ENCODE measurements around the gene IRF2BP1. TPM values are rescaled to one million over a fixed set of nuclear protein-coding genes. Genes with fewer than 3 reads are reported as not detected.

The IRF2BP1 gene
- polyA plus RNA-seq, 3 donors: 2.0 to 3.9 (median 2.1) TPM

GRCh38 chr19:45883881-45884681 is 1.9 kb downstream of the IRF2BP1 start:
- Histone ChIP-seq H2AFZ (ENCODE audit: insufficient read depth, low read depth, low read length, poor library complexity, severe bottlenecking) (no peak overlapping the region), H4K20me1 (ENCODE audit: insufficient read depth, low read length) (peaks cover 29% of the 10 kb centered on the region), H3K27ac (ENCODE audit: low read depth in 1 of 2, low read length in 2 of 2) (no peak overlapping the region), H3K4me2 (replicated peaks; ENCODE audit: extremely low read depth, low read length, poor library complexity, severe bottlenecking) (no peak overlapping the region), H3K4me3 (replicated peaks in 1 of 3; ENCODE audit: low read depth in 2 of 3, low read length in 3 of 3) (no peak overlapping the region), H3K9ac (ENCODE audit: insufficient read depth, low read length, poor library complexity, severe bottlenecking) (no peak overlapping the region), H3K79me2 (ENCODE audit: insufficient read depth, low read length) (peaks cover 13% of the 10 kb centered on the region), H3K4me1 (ENCODE audit: control insufficient read depth in 1 of 2, insufficient read depth in 2 of 2, low read length in 2 of 2) (peaks cover 30 to 42% of the 10 kb centered on the region in 2 donors), H3K36me3 (replicated peaks in 1 of 2; ENCODE audit: control insufficient read depth in 1 of 2, insufficient read depth in 2 of 2, low read length in 2 of 2) (no peaks in the 10 kb centered on the region), H3K27me3 (ENCODE audit: control insufficient read depth in 2 of 2, insufficient read depth in 2 of 2, low read length in 2 of 2) (peaks cover 0 to 23% of the 10 kb centered on the region in 2 donors), H3K9me3 (replicated peaks in 1 of 2; ENCODE audit: control insufficient read depth in 1 of 2, insufficient read depth in 1 of 2, low read length in 2 of 2) (no peaks in the 10 kb centered on the region)
- Mint-ChIP-seq H3K27me3 (ENCODE audit: low read depth in 3 of 3) (peaks cover 10 to 18% (median 14%) of the 10 kb centered on the region in 3 donors), H3K27ac (peak overlapping the region in 2 of 7 donors; percentile 53 to 68), H3K36me3 (no peaks in the 10 kb centered on the region), H3K9me3 (peaks cover 0 to 3% (median 0%) of the 10 kb centered on the region in 7 donors), H3K4me1 (peaks cover 19% of the 10 kb centered on the region), H3K4me3 (no peak overlapping the region)
- DNase-seq: no peak
- TF ChIP-seq CTCF (IDR thresholded peaks at IDR 0.05): no peak
- intact Hi-C loops (cut with micrococcal nuclease): loop anchor here (5.0 kb wide), 1 partner anchor 67 kb away; the partner anchor contains the start of gene RSPH6A (in 2 of the 2)
- 94% methylated on average over 55 of the region's 57 CpGs for WGBS (ENCODE audit: insufficient coverage)

GRCh38 chr19:45883586-45883880 is 2.4 kb downstream of the IRF2BP1 start:
- no peak overlapping the region for H3K27ac ChIP-seq (ENCODE audit: low read depth in 1 of 2, low read length in 2 of 2)
- no peaks in the 10 kb centered on the region for H3K36me3 Mint-ChIP-seq
- H3K9ac ChIP-seq (ENCODE audit: insufficient read depth, low read length, poor library complexity, severe bottlenecking): no peak overlapping the region
- H3K4me3 Mint-ChIP-seq: peak overlapping the region in 1 of 2 donors; percentile 31
- peaks cover 29% of the 10 kb centered on the region for H4K20me1 ChIP-seq (ENCODE audit: insufficient read depth, low read length)
- H3K27ac Mint-ChIP-seq: peak overlapping the region in 2 of 7 donors; percentile 53 to 68
- H3K27me3 Mint-ChIP-seq (ENCODE audit: low read depth in 3 of 3): peaks cover 16 to 23% (median 17%) of the 10 kb centered on the region in 3 donors
- no peak overlapping the region for H3K4me3 ChIP-seq (replicated peaks in 1 of 3; ENCODE audit: low read depth in 2 of 3, low read length in 3 of 3)
- intact Hi-C loops (cut with micrococcal nuclease): loop anchor here (5.0 kb wide), 1 partner anchor 66 kb away; the partner anchor contains the start of gene RSPH6A (in 2 of the 2)
- H3K4me2 ChIP-seq (replicated peaks; ENCODE audit: extremely low read depth, low read length, poor library complexity, severe bottlenecking): no peak overlapping the region
- H3K27me3 ChIP-seq (ENCODE audit: control insufficient read depth in 2 of 2, insufficient read depth in 2 of 2, low read length in 2 of 2): peaks cover 0 to 29% of the 10 kb centered on the region in 2 donors
- no peak overlapping the region for H2AFZ ChIP-seq (ENCODE audit: insufficient read depth, low read depth, low read length, poor library complexity, severe bottlenecking)
- peaks cover 13% of the 10 kb centered on the region for H3K79me2 ChIP-seq (ENCODE audit: insufficient read depth, low read length)
- DNase-seq: no peak
- H3K4me1 ChIP-seq (ENCODE audit: control insufficient read depth in 1 of 2, insufficient read depth in 2 of 2, low read length in 2 of 2): peaks cover 30 to 42% of the 10 kb centered on the region in 2 donors
- H3K9me3 Mint-ChIP-seq: peaks cover 0 to 5% (median 0%) of the 10 kb centered on the region in 7 donors
- no peaks in the 10 kb centered on the region for H3K9me3 ChIP-seq (replicated peaks in 1 of 2; ENCODE audit: control insufficient read depth in 1 of 2, insufficient read depth in 1 of 2, low read length in 2 of 2)
- H3K36me3 ChIP-seq (replicated peaks in 1 of 2; ENCODE audit: control insufficient read depth in 1 of 2, insufficient read depth in 2 of 2, low read length in 2 of 2): no peaks in the 10 kb centered on the region
- no CpG with 5 or more reads among the region's 5 CpGs for WGBS (ENCODE audit: insufficient coverage)
- TF ChIP-seq CTCF (IDR thresholded peaks at IDR 0.05): peak; percentile 77
- H3K4me1 Mint-ChIP-seq: peaks cover 19% of the 10 kb centered on the region

All from CD14-positive monocyte (primary cell).